Activated T-cell treated with anti-CD3 and anti-CD28 coated beads for 48 hours (primary cell): ENCODE measurements around the gene ANKMY2.
"Not testable (repeated sequence)": the region's sequence is repeated elsewhere in the genome, so short reads cannot be mapped to it uniquely, and the experiment has no call there.

Experiments
- DNase-seq: peaks from one replicate; pipeline ENCODE4 v3.0.0-alpha.2; 2020; ENCODE audit warnings: low read depth

The ANKMY2 gene

DNA sequence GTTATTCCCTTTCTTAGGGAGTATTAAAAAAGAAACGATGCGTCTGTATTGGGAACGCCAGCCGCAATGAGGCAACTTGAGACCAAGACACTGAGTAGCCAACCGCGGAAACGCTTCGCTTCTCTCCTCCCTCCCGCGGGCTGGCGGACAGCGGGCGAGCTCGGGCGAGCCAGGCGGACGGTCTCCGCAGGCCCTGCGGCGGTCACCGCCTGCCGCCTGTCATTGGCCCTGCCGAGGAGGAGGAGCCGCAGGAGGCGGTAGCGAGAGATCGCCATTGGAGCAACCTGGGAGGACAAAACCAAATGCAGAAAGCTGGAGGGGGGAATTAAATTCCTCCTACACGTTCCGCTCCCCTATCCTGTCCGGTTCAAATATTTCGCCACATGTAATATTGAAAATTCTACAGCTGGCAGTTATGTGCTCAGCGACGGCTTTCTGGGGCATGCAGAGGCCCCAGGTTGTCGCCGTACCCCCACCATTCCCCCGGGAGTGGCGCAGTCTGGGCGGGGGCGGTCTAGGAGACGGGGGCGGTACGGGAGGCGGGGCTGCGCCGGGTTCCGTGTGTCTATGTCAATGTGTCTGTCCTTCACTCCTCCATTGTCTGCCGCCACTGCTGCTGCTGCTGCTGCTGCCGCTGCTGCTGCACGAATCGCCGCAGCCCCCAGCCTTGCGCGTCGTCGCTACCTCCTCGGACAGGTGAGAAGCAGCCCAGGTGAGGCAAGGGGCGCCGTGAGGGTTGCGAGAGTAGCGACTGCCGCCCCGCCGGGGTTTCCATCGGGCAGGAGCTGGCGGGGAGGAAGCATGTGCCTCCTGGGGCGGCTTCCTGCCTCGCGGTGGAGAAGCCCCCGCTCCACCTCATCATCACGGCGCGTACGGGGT is at the start of gene ANKMY2, which contains the start of gene BZW2:
ANKMY2 (minus strand) TSS at position 162 of the 879 bp plus-strand sequence. CDS start 181 bp downstream, outside the sequence.
BZW2 (plus strand) TSS at position 589 of the 879 bp plus-strand sequence. CDS start 19,263 bp downstream, outside the sequence.
- DNase-seq: peak; percentile 90

GRCh38 chr7:16694806-16695205 is 49.3 kb upstream of the ANKMY2 start:
- DNase-seq: no peak

DNA sequence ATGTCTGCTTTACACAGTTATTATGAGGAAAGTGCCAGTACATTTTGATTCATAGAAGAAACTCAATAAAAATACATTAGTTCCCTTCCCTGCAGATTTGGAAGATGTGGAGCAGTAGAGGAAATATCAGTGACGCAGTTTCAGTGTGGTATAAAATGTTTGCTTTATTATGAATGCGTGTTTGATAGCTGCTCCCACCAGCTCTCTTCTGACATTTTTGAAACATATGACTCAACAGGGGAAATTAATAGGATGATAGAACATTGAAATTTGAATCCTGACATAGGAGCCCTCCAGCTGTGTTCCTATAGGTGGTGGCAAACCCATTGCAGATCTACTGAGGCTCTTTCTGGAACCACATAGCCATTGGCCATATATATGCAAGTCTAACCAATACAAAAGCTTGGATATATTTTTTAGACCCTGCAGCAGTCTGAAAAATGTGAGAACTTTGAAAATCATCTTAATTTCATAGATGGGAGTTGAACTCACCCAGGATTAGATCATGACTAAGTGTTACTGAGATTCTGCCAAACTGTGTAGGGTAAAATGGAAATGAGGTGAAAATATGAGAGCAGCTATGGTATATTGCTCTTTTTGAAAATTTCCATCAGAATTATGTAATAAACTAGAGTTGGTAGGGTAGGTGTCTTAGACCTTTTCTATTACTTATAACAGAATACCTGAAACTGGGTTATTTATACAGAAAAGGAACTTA is 48.2 kb upstream of the ANKMY2 start:
- no peak for DNase-seq

- DNase-seq: no peak
Measured at GRCh38 chr7:16691241-16691640, 45.7 kb upstream of the ANKMY2 start.

DNA sequence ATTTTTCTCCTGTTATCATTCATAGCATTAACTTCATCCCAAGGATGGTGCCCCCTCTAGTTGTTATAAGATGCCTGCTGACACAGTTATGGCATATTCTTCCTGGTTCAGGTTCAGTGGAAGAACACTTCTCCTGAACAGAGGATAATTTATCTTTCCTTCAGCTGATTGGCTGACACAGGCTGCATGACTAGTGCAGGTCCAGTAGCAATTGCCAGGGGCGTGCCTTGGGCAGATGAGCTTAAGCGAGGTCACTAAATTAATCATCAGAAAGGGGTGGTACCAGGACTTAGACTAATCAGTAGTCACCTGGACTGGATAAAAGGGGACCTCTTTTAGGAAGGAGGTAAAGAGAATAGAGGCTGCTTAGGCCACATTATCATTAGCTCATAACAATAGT is 42.7 kb upstream of the ANKMY2 start:
- DNase-seq: no peak

- no peak for DNase-seq
Measured at GRCh38 chr7:16685535-16685934, 40.0 kb upstream of the ANKMY2 start.

- no peak for DNase-seq
Measured at GRCh38 chr7:16684935-16685334, 39.4 kb upstream of the ANKMY2 start.

GRCh38 chr7:16678645-16679566 is 33.4 kb upstream of the ANKMY2 start:
- DNase-seq: not testable (repeated sequence)

- DNase-seq: no peak
Measured at GRCh38 chr7:16677978-16678494, 32.5 kb upstream of the ANKMY2 start.

- no peak for DNase-seq
Measured at GRCh38 chr7:16675277-16675676, 29.7 kb upstream of the ANKMY2 start.

GRCh38 chr7:16671811-16672210 is 26.3 kb upstream of the ANKMY2 start:
- no peak for DNase-seq

DNA sequence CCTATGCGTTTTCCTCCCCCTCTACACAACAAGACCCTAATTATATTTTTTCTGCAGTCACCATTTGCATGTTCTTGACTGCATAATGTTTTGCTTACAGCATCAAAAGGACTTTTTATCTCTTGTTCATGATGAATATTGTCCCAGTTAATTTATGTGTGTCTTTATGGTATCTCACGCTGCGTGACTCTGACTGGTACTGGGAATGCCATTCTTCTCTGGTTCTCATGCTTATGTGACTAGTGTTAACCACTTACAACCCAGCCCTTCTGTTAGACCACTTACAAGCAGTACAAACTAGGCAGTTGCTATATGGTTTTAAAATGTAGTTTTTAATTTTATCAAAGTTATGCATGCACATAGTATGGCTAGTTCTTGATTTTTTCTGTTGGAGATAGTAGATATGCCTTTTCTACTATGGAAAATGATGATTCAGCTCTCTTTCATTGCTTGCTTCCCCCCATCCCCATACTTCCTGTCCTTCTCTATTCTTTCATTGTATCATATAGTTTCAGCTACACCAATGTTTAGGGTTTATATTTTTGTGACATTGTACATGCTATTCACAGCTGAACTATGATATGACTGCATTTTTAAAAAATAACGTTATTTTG is 25.3 kb upstream of the ANKMY2 start:
- no peak for DNase-seq

- DNase-seq: no peak
Measured at GRCh38 chr7:16670021-16670420, 24.5 kb upstream of the ANKMY2 start.

DNA sequence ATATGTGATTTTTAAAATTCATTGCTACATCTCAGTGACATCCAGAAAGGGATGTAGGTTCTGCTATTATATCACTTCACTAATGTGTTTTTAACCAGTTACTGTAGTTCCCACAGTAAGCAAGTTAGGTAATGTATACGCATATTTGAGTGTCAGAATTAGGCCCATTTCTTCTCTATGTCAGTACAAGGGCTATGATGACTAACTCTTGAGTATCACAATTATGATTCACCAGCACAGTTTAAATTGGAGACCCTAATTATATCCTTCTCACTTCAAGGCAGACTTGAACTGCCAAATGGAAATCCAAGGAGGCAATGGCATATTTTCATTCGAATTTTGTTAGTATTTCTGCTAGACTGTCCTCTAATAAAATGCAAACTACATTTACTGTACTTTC is 24.0 kb upstream of the ANKMY2 start:
- no peak for DNase-seq

DNA sequence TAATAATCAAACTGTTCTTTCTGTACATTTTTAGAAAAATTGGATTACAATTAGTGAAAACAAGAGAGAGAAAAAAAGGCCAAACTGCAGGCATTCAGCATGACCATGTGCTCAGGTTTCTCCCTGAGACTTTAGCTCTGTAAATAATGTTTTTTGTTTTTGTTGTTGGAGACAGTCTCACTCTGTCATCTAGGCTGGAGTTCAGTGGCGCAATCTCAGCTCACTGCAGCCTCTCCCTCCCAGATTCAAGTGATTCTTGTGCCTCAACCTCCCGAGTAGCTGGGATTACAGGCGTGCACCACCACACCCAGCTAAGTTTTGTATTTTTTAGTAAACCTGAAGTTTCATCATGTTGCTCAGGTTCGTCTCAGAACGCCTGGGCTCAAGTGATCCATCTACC is 23.4 kb upstream of the ANKMY2 start:
- no peak for DNase-seq

GRCh38 chr7:16668049-16668858 is 22.7 kb upstream of the ANKMY2 start:
- no peak for DNase-seq

DNA sequence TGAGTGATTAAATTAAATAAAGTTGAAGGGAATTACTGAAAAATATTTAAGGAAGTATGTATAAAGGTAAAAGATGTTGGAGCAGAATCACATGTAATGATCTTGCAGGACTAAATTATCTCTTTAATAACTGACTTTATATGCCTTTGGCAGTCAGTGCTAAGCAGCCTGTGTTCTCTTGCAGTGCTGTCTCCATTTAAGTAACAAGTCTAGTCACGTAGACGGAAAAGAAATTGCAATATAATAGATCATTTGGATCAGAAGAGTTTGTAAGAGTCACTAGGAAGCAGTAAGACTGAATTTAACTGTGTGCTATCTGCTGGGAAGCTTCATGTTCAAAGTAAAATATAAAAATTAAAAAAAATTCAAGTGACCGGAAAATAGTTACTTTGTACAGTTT is 21.8 kb upstream of the ANKMY2 start:
- DNase-seq: no peak

- no peak for DNase-seq
Measured at GRCh38 chr7:16661924-16662323, 16.4 kb upstream of the ANKMY2 start.

- no peak for DNase-seq
Measured at GRCh38 chr7:16660702-16661464, 15.3 kb upstream of the ANKMY2 start.
